GM19035 (cell line): ENCODE data around the gene ST8SIA2.
"Not testable (repeated sequence)": the region's sequence is repeated elsewhere in the genome, so short reads cannot be mapped to it uniquely, and the experiment has no call there.

ENCODE experiments used
- ATAC-seq: cut with Tn5 transposase; IDR thresholded peaks from one replicate; pipeline ENCODE4 v1.9.1; 2021; ENCODE audit not compliant: unreplicated experiment

The ST8SIA2 gene

GRCh38 chr15:92435145-92435544, 41.5 kb downstream of the ST8SIA2 start:
- ATAC-seq = no peak

DNA sequence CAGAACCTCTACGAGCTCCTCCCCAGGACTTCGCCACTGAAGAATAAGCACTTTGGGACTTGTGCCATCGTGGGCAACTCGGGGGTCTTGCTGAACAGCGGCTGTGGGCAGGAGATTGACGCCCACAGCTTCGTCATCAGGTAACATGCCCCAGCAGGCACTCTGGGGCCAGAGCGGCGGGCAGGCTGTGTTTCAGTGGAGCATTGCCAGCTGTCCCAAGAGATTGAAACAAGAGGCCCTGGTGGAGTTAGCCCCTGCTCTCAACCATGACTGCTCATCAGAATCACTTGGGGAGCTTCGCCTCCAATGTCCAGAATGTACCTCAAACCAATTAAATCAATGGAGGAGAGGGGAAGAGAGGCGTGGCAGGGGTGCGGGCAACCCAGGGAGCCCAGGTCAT, 44.8 kb downstream of the ST8SIA2 start:
- ATAC-seq = no peak

GRCh38 chr15:92443381-92443780, 49.7 kb downstream of the ST8SIA2 start:
- no peak for ATAC-seq

GRCh38 chr15:92444631-92445030, 51.0 kb downstream of the ST8SIA2 start:
- no peak for ATAC-seq

- ATAC-seq = no peak
Measured at GRCh38 chr15:92448370-92448769, 54.7 kb downstream of the ST8SIA2 start.

DNA sequence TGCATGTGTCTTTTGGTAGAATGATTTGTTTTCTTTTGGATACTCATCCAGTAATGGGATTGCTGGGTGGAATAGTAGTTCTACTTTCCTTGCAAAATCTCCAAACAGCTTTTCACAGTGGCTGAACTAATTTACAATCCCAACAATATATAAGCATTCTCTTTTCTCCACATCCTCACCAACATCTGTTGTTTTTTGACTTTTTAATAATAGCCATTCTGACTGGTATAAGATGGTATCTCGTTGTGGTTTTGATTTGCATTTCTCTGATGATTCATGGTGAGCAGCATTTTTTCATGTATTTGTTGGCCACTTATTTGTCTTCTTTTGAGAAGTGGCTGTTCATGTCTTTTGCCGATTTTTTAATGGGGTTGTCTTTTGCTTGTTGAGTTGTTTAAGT, 55.8 kb downstream of the ST8SIA2 start:
- no peak for ATAC-seq

- no peak for ATAC-seq
Measured at GRCh38 chr15:92451225-92451825, 57.6 kb downstream of the ST8SIA2 start.

- ATAC-seq = no peak
Measured at GRCh38 chr15:92452143-92452542, 58.5 kb downstream of the ST8SIA2 start.

DNA sequence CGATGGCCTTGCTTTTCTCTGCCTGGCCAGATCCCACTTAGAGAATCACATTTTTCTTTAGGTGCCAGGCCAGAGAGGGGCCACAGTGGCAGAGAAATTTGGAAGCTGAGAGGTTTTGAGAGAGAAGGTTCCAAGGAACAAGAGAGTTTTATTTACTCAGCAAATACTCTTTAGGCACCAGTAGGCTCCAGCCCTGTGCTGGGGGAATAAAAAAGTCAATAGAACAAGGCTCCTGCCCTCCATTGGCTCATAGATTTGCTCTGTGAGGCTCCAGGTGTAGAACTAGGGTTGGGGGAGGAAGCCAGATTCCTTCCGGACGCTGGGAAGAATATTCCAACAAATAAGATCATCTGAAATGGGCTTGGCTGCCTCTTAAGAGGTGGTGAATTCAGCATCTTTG, 59.9 kb downstream of the ST8SIA2 start:
- ATAC-seq = no peak

GRCh38 chr15:92454555-92455105, 60.9 kb downstream of the ST8SIA2 start:
- ATAC-seq = no peak

DNA sequence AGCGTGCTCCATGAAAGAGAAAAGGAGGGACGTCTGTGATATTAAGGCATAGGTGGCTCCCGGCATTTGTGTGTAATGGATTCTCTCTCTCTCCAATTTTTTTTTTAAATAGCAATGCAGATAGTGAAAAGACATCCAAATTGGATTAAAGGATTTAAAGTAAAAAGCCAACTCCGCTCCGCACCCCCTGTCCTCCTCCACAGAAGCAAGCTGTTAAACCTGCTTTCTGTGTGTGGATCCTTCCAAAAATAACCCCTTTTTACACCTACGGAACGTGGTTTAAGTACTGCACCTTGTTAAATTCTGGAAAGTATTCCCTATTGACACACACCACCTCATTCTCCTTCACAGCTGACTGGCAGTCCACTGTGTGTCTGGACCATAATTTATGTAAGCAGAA, 61.6 kb downstream of the ST8SIA2 start:
- ATAC-seq = no peak

- ATAC-seq = no peak
Measured at GRCh38 chr15:92457471-92458041, 63.9 kb downstream of the ST8SIA2 start.

GRCh38 chr15:92460023-92460422, 66.3 kb downstream of the ST8SIA2 start:
- no peak for ATAC-seq

DNA sequence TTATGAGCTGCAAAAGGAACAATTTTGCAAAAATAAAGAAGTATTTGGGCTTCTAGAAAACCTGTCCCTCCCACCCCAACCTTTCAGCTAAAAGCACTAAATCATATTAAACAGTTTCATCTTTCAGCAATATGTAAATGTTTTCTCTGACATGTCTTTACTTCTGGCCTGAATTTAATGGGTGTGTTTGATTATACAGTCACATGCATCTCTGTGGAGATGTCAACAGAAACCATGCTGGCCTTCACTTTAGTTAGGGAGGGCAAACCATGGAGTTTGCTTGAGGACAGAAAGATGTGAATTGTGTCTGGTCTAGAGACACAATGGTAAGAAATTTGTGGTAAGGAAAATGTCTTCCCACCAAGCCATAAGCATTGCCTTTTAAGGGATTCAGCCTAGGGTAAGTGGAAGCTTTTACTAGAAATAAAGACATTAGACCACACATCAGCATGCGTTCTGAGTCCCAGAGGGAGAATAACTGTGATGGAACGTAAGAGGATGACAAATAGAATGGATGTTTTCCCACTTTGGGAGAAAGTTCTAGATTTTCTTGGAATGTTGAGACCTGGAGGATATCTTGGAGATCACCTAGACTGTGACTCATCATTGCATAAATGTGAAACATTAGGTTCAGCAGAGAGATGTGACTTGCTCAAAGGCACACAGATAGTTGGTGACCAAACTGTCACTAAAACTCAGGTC, 68.9 kb downstream of the ST8SIA2 start:
- ATAC-seq = no peak

DNA sequence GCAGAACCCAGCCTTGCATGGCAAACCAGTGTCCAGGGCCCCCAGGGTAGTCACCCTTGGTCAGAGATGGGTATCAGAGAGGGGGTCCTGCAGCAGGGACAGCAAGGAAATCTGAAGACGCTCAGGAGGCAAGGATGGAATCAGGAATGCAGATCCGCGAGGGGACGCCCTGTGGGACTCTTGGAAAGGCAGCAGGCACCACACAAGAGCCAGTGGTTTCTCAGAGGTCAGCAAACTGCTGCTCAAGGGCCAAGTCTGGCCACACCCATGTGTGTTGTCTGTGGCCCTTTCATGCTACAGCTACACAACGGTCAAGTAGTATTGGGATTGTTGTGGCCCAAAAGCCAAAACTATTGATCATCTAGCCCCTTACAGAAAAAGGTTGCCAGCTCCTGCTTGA, 69.7 kb downstream of the ST8SIA2 start:
- ATAC-seq = no peak

DNA sequence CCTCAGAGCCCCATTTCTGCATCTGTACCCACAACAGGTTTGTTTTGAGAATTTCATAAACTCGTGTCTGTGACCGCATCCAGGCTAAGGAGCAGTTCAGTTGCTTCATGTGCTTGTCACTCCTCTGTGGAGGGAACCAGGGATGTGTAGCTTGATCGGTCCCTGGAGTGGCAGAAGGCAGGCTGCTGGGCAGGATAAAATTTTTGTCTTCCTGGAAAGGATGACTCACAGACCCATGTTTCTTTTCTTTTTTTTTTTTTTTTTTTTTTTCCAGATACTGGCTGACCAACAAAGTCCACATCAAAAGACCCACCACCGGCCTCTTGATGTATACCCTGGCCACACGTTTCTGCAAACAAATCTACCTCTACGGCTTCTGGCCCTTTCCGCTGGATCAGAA, 70.1 kb downstream of the ST8SIA2 start:
- no peak for ATAC-seq

DNA sequence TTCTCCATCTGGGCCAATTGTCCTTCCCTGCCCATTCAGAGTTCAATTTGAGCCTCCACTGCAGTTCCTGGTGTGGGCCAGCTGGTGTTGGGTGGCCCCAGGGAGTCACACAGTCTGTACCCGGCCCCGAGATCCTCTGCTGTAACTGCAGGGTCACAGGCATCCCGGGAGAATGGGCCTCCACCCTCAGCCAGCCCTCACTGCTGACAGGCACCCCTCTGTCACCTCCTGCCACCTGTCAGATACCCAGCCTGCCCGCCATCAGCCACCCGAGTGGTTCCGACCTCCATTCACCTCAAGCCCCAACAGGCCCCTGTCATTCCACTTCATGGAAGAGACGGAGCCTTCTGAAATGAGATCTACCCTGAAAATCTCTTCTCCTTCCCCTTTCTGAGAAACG, 73.2 kb downstream of the ST8SIA2 start:
- no peak for ATAC-seq

GRCh38 chr15:92467245-92467644, 73.6 kb downstream of the ST8SIA2 start:
- no peak for ATAC-seq

DNA sequence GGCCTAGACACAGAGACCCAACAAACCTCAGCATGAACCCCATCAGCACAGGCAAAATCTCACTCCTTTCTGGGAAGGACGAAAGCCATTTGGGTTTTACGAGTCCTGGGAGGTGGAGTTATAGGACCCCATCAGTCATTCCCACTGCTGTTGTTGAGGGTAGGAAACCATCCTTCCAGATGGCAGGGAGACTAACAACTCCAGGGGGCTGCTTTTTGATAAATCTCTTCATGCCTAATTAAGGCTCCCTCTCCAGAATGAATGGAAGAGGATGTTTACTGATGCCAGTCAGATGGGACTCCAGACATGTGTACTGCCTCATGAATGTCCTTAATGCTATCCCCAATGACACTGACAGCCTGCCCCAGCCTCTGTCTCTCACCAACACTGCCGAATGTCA, 75.3 kb downstream of the ST8SIA2 start:
- no peak for ATAC-seq

- no peak for ATAC-seq
Measured at GRCh38 chr15:92471288-92471687, 77.6 kb downstream of the ST8SIA2 start.

GRCh38 chr15:92473756-92474155, 80.1 kb downstream of the ST8SIA2 start:
- ATAC-seq = no peak

DNA sequence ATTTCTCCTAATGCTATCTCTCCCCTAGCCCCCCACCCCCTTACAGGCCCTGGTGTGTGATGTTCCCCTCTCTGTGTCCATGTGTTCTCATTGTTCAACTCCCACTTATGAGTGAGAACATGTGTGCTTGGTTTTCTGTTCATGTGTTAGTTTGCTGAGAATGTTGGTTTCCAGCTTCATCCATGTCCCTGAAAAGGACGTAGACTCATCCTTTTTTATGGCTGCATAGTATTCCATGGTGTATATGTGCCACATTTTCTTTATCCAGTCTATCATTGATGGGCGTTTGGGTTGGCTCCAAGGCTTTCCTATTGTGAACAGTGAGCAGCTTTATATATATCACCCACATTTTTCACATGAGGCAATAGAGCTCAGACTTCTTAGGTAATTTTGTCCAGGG, 86.0 kb downstream of the ST8SIA2 start:
- not testable (repeated sequence) for ATAC-seq
